ENCODE measurements around the gene ARHGAP40.

GRCh38 chr20:38657390-38657789 lies 55.8 kb downstream of the ARHGAP40 start:
- no peak for TF ChIP-seq CTCF (conservative IDR thresholded peaks at IDR 0.05)
- TF ChIP-seq ZFX (IDR thresholded peaks at IDR 0.05): no peak
